WTC11 (cell line): Measurements from ENCODE around the gene RAPGEF2. TPM values are rescaled to one million over a fixed set of nuclear protein-coding genes. Genes with fewer than 3 reads are reported as not detected.

Source experiments
- ATAC-seq: fragments of 200-7000 bp; cut with Tn5 transposase; 2 replicates; pipeline ENCODE4 v1.10.0; 2021; ENCODE audit warnings: mild to moderate bottlenecking, moderate library complexity
- CTCF ChIA-PET: fragments of 300-600 bp; sonication (Branson Sonifier 250); formaldehyde crosslinking; loops from one replicate; lab custom pipeline; 2021; ENCODE audit warnings: antibody characterized with exemption; lab: Charles Lee
- POLR2A ChIA-PET: fragments of 350-600 bp; sonication (Branson Sonifier 250); formaldehyde crosslinking; loops from one replicate; lab custom pipeline; 2021; ENCODE audit warnings: antibody characterized with exemption; lab: Charles Lee
- DNase-seq: peaks from one replicate; pipeline ENCODE4 v3.0.0; 2021; ENCODE audit warnings: low spot score
- H3K27ac Mint-ChIP-seq: 2 replicates; pipeline ENCODE4 v1.8.0; 2021; ENCODE audit warnings: mixed read lengths
- H3K27me3 Mint-ChIP-seq: 2 replicates; pipeline ENCODE4 v1.8.0; 2021; ENCODE audit warnings: low read depth, mild to moderate bottlenecking, moderate library complexity, mixed read lengths
- H3K36me3 Mint-ChIP-seq: 2 replicates; pipeline ENCODE4 v1.8.0; 2021; ENCODE audit warnings: mixed read lengths
- H3K4me1 Mint-ChIP-seq: 2 replicates; pipeline ENCODE4 v1.8.0; 2022; ENCODE audit warnings: mixed read lengths
- H3K4me3 Mint-ChIP-seq: 2 replicates; pipeline ENCODE4 v1.8.0; 2021; ENCODE audit warnings: mild to moderate bottlenecking, moderate library complexity, mixed read lengths
- H3K9me3 Mint-ChIP-seq: 2 replicates; pipeline ENCODE4 v1.8.0; 2021; ENCODE audit warnings: mixed read lengths
- CBFB ChIP-seq: sonication (generic); formaldehyde crosslinking; IDR thresholded peaks from 2 replicates; pipeline ENCODE4 v1.8.1; 2022; ENCODE audit warnings: mild to moderate bottlenecking, low read depth, missing genetic modification reagents
- CREM ChIP-seq: sonication (generic); formaldehyde crosslinking; IDR thresholded peaks from 2 replicates; pipeline ENCODE4 v1.8.1; 2022; ENCODE audit warnings: mild to moderate bottlenecking, missing genetic modification reagents, moderate library complexity
- E2F1 ChIP-seq: sonication (generic); formaldehyde crosslinking; IDR thresholded peaks from 2 replicates; pipeline ENCODE4 v1.8.0; 2022; ENCODE audit warnings: mild to moderate bottlenecking, missing genetic modification reagents
- E2F4 ChIP-seq: sonication (generic); formaldehyde crosslinking; IDR thresholded peaks from 2 replicates; pipeline ENCODE4 v1.8.1; 2022; ENCODE audit warnings: low read depth, mild to moderate bottlenecking, moderate library complexity, missing genetic modification reagents, borderline replicate concordance
- ERG ChIP-seq: fragments of 250-450 bp; sonication (Bioruptor Pico); IDR thresholded peaks from 2 replicates; pipeline ENCODE4 v1.8.0; 2021; ENCODE audit warnings: mild to moderate bottlenecking
- JAZF1 ChIP-seq: fragments of 250-450 bp; sonication (Bioruptor Pico); IDR thresholded peaks from 2 replicates; pipeline ENCODE4 v1.9.0; 2021; ENCODE audit warnings: moderate library complexity, mild to moderate bottlenecking, inconsistent platforms
- MLX ChIP-seq: sonication (generic); formaldehyde crosslinking; IDR thresholded peaks from 2 replicates; pipeline ENCODE4 v1.8.1; 2023; ENCODE audit warnings: mild to moderate bottlenecking, missing genetic modification reagents, moderate library complexity
- MYBL2 ChIP-seq: sonication (generic); formaldehyde crosslinking; IDR thresholded peaks from 2 replicates; pipeline ENCODE4 v1.8.1; 2023; ENCODE audit warnings: mild to moderate bottlenecking, moderate library complexity, missing genetic modification reagents
- NFATC4 ChIP-seq: fragments of 250-450 bp; sonication (Bioruptor Pico); IDR thresholded peaks from 2 replicates; pipeline ENCODE4 v1.9.0; 2021; ENCODE audit warnings: mild to moderate bottlenecking
- NFYB ChIP-seq: sonication (generic); formaldehyde crosslinking; conservative IDR thresholded peaks from 2 replicates; pipeline ENCODE4 v1.8.0; 2022; ENCODE audit warnings: low read depth, missing genetic modification reagents
- NR2C2 ChIP-seq: sonication (generic); formaldehyde crosslinking; IDR thresholded peaks from 2 replicates; pipeline ENCODE4 v1.8.0; 2022; ENCODE audit warnings: mild to moderate bottlenecking, missing genetic modification reagents
- NR3C1 ChIP-seq: sonication (generic); formaldehyde crosslinking; conservative IDR thresholded peaks from 2 replicates; pipeline ENCODE4 v1.8.1; 2023; ENCODE audit warnings: low read depth, mild to moderate bottlenecking, missing genetic modification reagents
- OVOL2 ChIP-seq: fragments of 250-450 bp; sonication (Bioruptor Pico); IDR thresholded peaks from 2 replicates; pipeline ENCODE4 v1.9.0; 2021; ENCODE audit warnings: mild to moderate bottlenecking, borderline replicate concordance
- SOX15 ChIP-seq: fragments of 250-450 bp; sonication (Bioruptor Pico); IDR thresholded peaks from 2 replicates; pipeline ENCODE4 v1.9.0; 2021; ENCODE audit warnings: mild to moderate bottlenecking
- TCF7 ChIP-seq: sonication (generic); formaldehyde crosslinking; IDR thresholded peaks from 2 replicates; pipeline ENCODE4 v1.8.0; 2022; ENCODE audit warnings: mild to moderate bottlenecking, low read depth, missing genetic modification reagents, moderate library complexity
- TP53 ChIP-seq: sonication (generic); formaldehyde crosslinking; IDR thresholded peaks from 2 replicates; pipeline ENCODE4 v1.8.1; 2023; ENCODE audit warnings: mild to moderate bottlenecking, missing genetic modification reagents
- ZNF281 ChIP-seq: sonication (generic); formaldehyde crosslinking; IDR thresholded peaks from 2 replicates; pipeline ENCODE4 v1.8.0; 2023; ENCODE audit warnings: mild to moderate bottlenecking, missing genetic modification reagents
- ZNF423 ChIP-seq: fragments of 250-450 bp; sonication (Bioruptor Pico); IDR thresholded peaks from 2 replicates; pipeline ENCODE4 v2.1.2; 2022; ENCODE audit warnings: mild to moderate bottlenecking, moderate library complexity
- ZNF512 ChIP-seq: sonication (generic); formaldehyde crosslinking; IDR thresholded peaks from 2 replicates; pipeline ENCODE4 v1.8.1; 2022; ENCODE audit warnings: missing genetic modification reagents, borderline replicate concordance
- total RNA-seq: library from RNA; stranded (reverse); gene quantifications from 3 replicates; pipeline ENCODE4 v1.2.3, GENCODE V29; 2021
- TF ChIP-seq, protein P1 (sequence below): sonication (generic); formaldehyde crosslinking; IDR thresholded peaks from 2 replicates; pipeline ENCODE4 v1.8.1; 2023; ENCODE audit warnings: mild to moderate bottlenecking, moderate library complexity, missing genetic modification reagents
- TF ChIP-seq, protein P2 (sequence below): fragments of 250-450 bp; sonication (Bioruptor Pico); conservative IDR thresholded peaks from 2 replicates; pipeline ENCODE4 v1.9.0; 2021; ENCODE audit warnings: mild to moderate bottlenecking

Gene RAPGEF2
- total RNA-seq, 1 experiment from 2014 or later, result 40.6 TPM

- Mint-ChIP-seq H3K9me3 (peaks cover 5% of the 10 kb centered on the region), H3K36me3 (peaks cover 18% of the 10 kb centered on the region), H3K4me1 (peaks cover 28% of the 10 kb centered on the region), H3K27ac (no peak overlapping the region), H3K27me3 (no peaks in the 10 kb centered on the region), H3K4me3 (no peak overlapping the region)
- TF ChIP-seq OVOL2, result no peak
- TF ChIP-seq MYBL2, result no peak
- TF ChIP-seq MLX (CRISPR knock-in tag), result no peak
- no peak for TF ChIP-seq TP53 (CRISPR knock-in tag)
- TF ChIP-seq ZNF281, result no peak
- TF ChIP-seq, protein P1, sequence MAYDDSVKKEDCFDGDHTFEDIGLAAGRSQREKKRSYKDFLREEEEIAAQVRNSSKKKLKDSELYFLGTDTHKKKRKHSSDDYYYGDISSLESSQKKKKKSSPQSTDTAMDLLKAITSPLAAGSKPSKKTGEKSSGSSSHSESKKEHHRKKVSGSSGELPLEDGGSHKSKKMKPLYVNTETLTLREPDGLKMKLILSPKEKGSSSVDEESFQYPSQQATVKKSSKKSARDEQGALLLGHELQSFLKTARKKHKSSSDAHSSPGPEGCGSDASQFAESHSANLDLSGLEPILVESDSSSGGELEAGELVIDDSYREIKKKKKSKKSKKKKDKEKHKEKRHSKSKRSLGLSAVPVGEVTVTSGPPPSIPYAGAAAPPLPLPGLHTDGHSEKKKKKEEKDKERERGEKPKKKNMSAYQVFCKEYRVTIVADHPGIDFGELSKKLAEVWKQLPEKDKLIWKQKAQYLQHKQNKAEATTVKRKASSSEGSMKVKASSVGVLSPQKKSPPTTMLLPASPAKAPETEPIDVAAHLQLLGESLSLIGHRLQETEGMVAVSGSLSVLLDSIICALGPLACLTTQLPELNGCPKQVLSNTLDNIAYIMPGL (CRISPR knock-in tag), result no peak
- no peak for TF ChIP-seq NFYB (CRISPR knock-in tag)
- TF ChIP-seq CBFB (CRISPR knock-in tag), result no peak
- TF ChIP-seq ERG (CRISPR knock-in tag), result no peak
- TF ChIP-seq JAZF1 (CRISPR knock-in tag), result no peak
- TF ChIP-seq NR3C1 (CRISPR knock-in tag), result no peak
- TF ChIP-seq, protein P2, sequence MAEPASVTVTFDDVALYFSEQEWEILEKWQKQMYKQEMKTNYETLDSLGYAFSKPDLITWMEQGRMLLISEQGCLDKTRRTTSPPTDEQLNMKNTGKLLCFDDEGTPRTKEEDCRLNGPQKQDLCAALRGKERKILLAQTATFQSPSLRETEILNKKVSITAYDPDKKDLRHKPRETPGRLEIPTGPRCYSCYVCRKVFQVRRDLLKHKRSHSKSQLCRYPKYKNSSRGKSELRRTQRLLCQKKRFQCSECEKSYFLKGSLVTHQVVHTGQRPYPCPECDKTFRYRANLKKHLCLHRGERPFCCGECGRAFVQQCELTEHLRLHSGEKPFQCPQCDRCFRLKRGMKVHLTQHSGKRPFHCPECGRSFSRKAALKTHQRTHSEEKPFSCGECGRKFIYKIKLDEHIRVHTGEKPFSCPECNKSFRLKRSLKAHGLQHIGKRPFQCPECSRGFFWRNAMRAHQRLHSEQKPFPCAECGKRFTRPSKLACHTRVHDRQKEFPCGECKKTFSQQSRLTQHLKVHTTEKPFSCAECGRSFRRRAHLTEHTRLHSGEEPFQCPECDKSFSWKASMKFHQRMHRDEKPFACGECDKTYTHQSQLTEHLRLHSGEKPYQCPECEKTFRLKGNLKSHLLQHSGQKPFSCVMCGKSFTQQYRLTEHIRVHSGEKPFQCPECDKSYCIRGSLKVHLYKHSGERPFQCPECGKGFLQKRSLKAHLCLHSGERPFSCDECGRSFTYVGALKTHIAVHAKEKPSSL (CRISPR knock-in tag), result no peak
- TF ChIP-seq ZNF423 (CRISPR knock-in tag), result no peak
- TF ChIP-seq E2F4 (CRISPR knock-in tag), result no peak
- ATAC-seq (0 out of 2 replicates have a peak, but pooled peaks have one; percentile 26), DNase-seq (no peak)
- POLR2A ChIA-PET, result no interaction called here
- CTCF ChIA-PET, result no interaction called here
Observed at GRCh38 chr4:159117968-159118367, 15.1 kb downstream of the RAPGEF2 start.

- Mint-ChIP-seq H3K27me3 (no peaks in the 10 kb centered on the region), H3K27ac (no peak overlapping the region), H3K4me3 (no peak overlapping the region), H3K9me3 (0 out of 2 replicates have a peak, but pooled peaks cover 2% of the 10 kb centered on the region), H3K4me1 (peaks cover 34% of the 10 kb centered on the region), H3K36me3 (peaks cover 3% of the 10 kb centered on the region; the same call in 1 of the 2 replicates)
- DNase-seq (no peak), ATAC-seq (no peak)
- POLR2A ChIA-PET, result no interaction called here
- CTCF ChIA-PET, result no interaction called here
- no peak for TF ChIP-seq E2F1
- no peak for TF ChIP-seq TP53 (CRISPR knock-in tag)
- TF ChIP-seq NFATC4 (CRISPR knock-in tag), result no peak
- TF ChIP-seq CREM (CRISPR knock-in tag), result no peak
- no peak for TF ChIP-seq MYBL2
- TF ChIP-seq NR2C2 (CRISPR knock-in tag), result no peak
- TF ChIP-seq ZNF512 (CRISPR knock-in tag), result no peak
- TF ChIP-seq SOX15 (CRISPR knock-in tag), result no peak
- TF ChIP-seq ZNF423 (CRISPR knock-in tag), result no peak
- TF ChIP-seq ERG (CRISPR knock-in tag), result no peak
- TF ChIP-seq TCF7 (CRISPR knock-in tag), result no peak
Observed at GRCh38 chr4:159121371-159121770, 18.5 kb downstream of the RAPGEF2 start.
